ENCODE results near the gene KLF6. TPM values are rescaled to one million over a fixed set of nuclear protein-coding genes. Genes with fewer than 3 reads are reported as not detected.

The KLF6 gene
- total and polyA plus RNA-seq, 2 of the 4 experiments (the other 2 are of a cell fraction), result 69.0 to 123 TPM

DNA sequence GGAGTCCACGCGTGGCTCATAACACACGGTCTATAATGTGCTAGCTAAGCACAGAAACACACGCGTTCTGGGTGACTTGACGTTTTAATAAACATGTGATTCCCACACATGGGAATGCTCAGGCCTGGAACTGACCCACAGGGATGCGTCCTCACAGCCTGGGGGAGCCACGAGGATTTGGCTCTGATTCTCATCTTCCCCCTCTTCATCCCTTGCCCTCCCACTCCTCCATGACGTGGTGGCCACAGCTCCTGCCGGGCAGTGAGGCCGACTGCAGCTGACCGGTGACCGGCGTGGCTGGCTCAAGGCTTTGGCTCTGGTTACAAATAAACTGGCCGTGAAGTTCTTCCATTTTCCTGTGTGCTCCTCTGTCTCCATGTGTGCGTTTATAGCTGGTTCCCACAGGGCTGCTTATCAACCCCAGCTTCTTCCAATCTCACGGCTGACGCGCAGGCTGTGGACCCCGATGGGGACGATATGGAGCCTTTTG is 40.9 kb upstream of the KLF6 start:
- ChIA-PET POLR2A (ENCODE audit: unreplicated experiment) (no interaction called here), CTCF (no interaction called here)
- no peaks in the 10 kb centered on the region for H3K9me3 ChIP-seq (ENCODE audit: control insufficient read depth, insufficient read depth, low read length)
- H2BK15ac ChIP-seq (ENCODE audit: low read depth, low read length), result peak overlapping the region; percentile 63
- peak overlapping the region; percentile 88 for H2BK120ac ChIP-seq (ENCODE audit: low read depth, low read length)
- peaks cover 29% of the 10 kb centered on the region for H3K9me1 ChIP-seq (ENCODE audit: insufficient read depth, low read length)
- peak overlapping the region; percentile 71 for H2BK20ac ChIP-seq (ENCODE audit: low read depth, low read length)
- H3K18ac ChIP-seq (ENCODE audit: low read depth, low read length), result peak overlapping the region; percentile 22
- peak overlapping the region; percentile 33; the same call in 1 of the 2 replicates for H3K23ac ChIP-seq (ENCODE audit: low read depth, low read length)
- peaks cover 2 to 29% of the 10 kb centered on the region in 2 experiments; a peak in 2 of 4 replicates for H3K79me1 ChIP-seq (ENCODE audit: low read depth in 1 of 2, low read length in 2 of 2)
- peak overlapping the region; percentile 98 for H2AK5ac ChIP-seq (ENCODE audit: low read depth, low read length)
- in situ Hi-C loops (cut with MboI; ENCODE audit: low sequenced_read_pairs), result no loop called here
- dilution Hi-C loops (cut with HindIII; ENCODE audit: low sequenced_read_pairs, unreplicated experiment), result no loop called here
- H3K36me3 ChIP-seq (ENCODE audit: control insufficient read depth, insufficient read depth, low read length), result no peaks in the 10 kb centered on the region
- H4K91ac ChIP-seq (ENCODE audit: insufficient read depth, low read depth, low read length), result peak overlapping the region; percentile 71
- H2AFZ ChIP-seq (replicated peaks; ENCODE audit: low read length, poor library complexity), result peak overlapping the region; percentile 77
- H4K20me1 ChIP-seq (ENCODE audit: insufficient read depth, low read length), result no peaks in the 10 kb centered on the region
- H2AK9ac ChIP-seq (replicated peaks; ENCODE audit: low read depth, low read length, poor library complexity), result peak overlapping the region; percentile 73
- no peak overlapping the region for H3K4me2 ChIP-seq (ENCODE audit: low read depth, low read length)
- DNase-seq, result no peak
- H3K14ac ChIP-seq (replicated peaks; ENCODE audit: low read depth, low read length), result peak overlapping the region; percentile 64
- H4K5ac ChIP-seq (ENCODE audit: low read depth, low read length), result peak overlapping the region; percentile 62
- peak overlapping the region; percentile 52 to 79; a peak in 3 of 4 replicates for H4K8ac ChIP-seq (ENCODE audit: low read depth in 2 of 2, low read length in 2 of 2)
- peak overlapping the region; percentile 8 for H3K27ac ChIP-seq (ENCODE audit: insufficient read depth, low read length)
- no peak overlapping the region for H3K9ac ChIP-seq (ENCODE audit: low read depth, low read length)
- ATAC-seq (ENCODE audit: low read depth), result no peak
- no peak overlapping the region for H3K4me3 ChIP-seq (ENCODE audit: insufficient read depth, low read depth, low read length)
- H3K27me3 ChIP-seq (ENCODE audit: control insufficient read depth, insufficient read depth, low read length), result no peaks in the 10 kb centered on the region
- H3K4me1 ChIP-seq (ENCODE audit: control insufficient read depth, insufficient read depth, low read length), result peaks cover 26% of the 10 kb centered on the region
- TF ChIP-seq, protein P1, sequence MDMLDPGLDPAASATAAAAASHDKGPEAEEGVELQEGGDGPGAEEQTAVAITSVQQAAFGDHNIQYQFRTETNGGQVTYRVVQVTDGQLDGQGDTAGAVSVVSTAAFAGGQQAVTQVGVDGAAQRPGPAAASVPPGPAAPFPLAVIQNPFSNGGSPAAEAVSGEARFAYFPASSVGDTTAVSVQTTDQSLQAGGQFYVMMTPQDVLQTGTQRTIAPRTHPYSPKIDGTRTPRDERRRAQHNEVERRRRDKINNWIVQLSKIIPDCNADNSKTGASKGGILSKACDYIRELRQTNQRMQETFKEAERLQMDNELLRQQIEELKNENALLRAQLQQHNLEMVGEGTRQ (IDR thresholded peaks at IDR 0.05; ENCODE audit: low read depth, low read length), result no peak
- TF ChIP-seq SMC3 (IDR thresholded peaks at IDR 0.05; ENCODE audit: low read depth, low read length) (no peak), FOS (IDR thresholded peaks at IDR 0.05; ENCODE audit: low read depth, low read length) (no peak), MXI1 (IDR thresholded peaks at IDR 0.05; ENCODE audit: borderline replicate concordance, low read depth, low read length) (no peak)
- H2BK5ac ChIP-seq (ENCODE audit: low read depth, low read length, poor library complexity, severe bottlenecking), result peak overlapping the region; percentile 71
- H3K56ac ChIP-seq (ENCODE audit: extremely low read depth, insufficient read depth, low read length), result no peak overlapping the region; the same call in 1 of the 2 replicates
- intact Hi-C loops (cut with micrococcal nuclease), result loop anchor here (2.0 kb wide), 1 partner anchor 15 kb away; no protein-coding TSS in a partner anchor
- BruUV-seq (replicated peaks), result no TSS peak
- peak overlapping the region; percentile 82 for H3K4ac ChIP-seq (ENCODE audit: low read depth, low read length)
- 84% methylated on average over 14 of the region's 21 CpGs; no CpG with 5 or more reads in 1 of the 2 experiments for WGBS, 2 experiments (ENCODE audit: extremely low coverage in 2 of 2, insufficient read length in 1 of 2)
